ENCODE data around the gene STX3.
"Not testable (repeated sequence)": the region's sequence is repeated elsewhere in the genome, so short reads cannot be mapped to it uniquely, and the experiment has no call there.

STX3 gene

DNA sequence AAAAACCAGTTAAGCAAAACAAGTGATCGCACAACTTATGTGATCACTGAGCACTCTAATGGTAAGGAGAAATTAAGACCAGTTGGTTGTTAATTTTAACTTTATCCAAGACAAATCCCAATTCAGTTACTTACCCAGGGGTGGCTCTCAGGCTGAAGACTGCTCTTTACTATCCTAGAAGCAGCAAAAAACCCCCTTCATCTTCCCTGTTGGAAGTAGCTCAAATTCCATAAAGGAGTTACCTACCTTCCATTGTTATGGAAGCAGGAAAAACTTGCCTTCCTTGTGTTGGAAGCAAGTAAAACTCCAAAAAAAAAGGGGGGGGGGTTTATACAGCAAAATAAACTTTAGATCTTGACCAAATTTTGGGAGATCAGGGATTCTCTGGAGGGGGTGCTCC lies 60.6 kb downstream of the STX3 start:
- H3K4me3 ChIP-seq (ENCODE audit: low read length), result no peak overlapping the region
- no peak for TF ChIP-seq ZNF274 (IDR thresholded peaks at IDR 0.05; ENCODE audit: low read depth, low read length)

DNA sequence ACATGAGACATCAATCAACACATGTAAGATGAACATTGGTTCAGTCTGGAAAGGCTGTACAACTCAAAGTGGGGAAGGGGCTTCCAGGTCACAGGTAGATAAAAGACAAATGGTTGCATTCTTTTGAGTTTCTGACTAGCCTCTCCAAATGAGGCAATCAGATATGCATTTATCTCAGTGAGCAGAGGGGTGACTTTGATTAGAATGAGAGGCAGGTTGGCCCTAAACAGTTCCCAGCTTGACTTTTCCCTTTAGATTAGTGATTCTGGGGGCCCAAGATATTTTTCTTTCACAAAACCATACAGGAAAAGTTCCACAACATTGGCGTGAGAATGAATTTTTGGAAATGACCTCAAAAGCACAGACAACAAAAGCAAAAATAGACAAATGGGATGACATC lies 61.3 kb downstream of the STX3 start:
- not testable (repeated sequence) for H3K4me3 ChIP-seq (ENCODE audit: low read length)

- no peak overlapping the region for H3K4me3 ChIP-seq (ENCODE audit: low read length)
- TF ChIP-seq ZNF274 (IDR thresholded peaks at IDR 0.05; ENCODE audit: low read depth, low read length), result no peak
These were observed 63.4 kb downstream of the STX3 start for GRCh38 chr11:59818572-59818971.

DNA sequence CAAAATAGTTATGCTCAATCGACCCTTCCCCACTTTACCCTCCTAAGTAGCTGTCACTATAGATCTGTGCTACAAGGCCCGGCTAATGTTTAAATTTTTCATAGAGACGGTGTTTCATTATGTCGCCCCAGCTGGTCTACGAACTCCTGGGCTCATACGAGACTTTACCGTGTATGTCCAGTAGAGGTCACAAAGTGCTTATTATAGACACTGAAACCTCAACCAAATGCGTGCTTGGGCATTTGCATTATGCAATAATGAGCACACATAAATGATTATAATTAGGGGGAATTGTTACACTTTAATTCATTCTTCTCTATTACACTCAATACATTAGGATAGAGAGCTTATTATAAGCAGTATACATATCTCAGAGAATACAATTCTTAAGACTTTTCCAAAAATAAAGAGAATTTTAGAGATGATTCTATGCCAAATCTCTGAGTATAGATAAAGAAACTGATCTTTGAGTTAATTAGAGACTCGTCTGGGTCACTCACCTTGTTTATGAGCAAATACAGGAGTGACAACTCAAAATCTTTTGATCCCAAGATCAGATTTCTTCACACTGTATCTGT lies 67.9 kb downstream of the STX3 start:
- H3K4me3 ChIP-seq (ENCODE audit: low read length), result no peak overlapping the region
- TF ChIP-seq ZNF274 (IDR thresholded peaks at IDR 0.05; ENCODE audit: low read depth, low read length), result no peak

GRCh38 chr11:59829358-59829757 lies 74.2 kb downstream of the STX3 start:
- TF ChIP-seq ZNF274 (IDR thresholded peaks at IDR 0.05; ENCODE audit: low read depth, low read length), result no peak
- no peak overlapping the region for H3K4me3 ChIP-seq (ENCODE audit: low read length)

- no peak overlapping the region for H3K4me3 ChIP-seq (ENCODE audit: low read length)
- TF ChIP-seq ZNF274 (IDR thresholded peaks at IDR 0.05; ENCODE audit: low read depth, low read length), result no peak
These were observed 78.4 kb downstream of the STX3 start for GRCh38 chr11:59833602-59834001.

GRCh38 chr11:59839615-59840014 lies 84.4 kb downstream of the STX3 start:
- TF ChIP-seq ZNF274 (IDR thresholded peaks at IDR 0.05; ENCODE audit: low read depth, low read length), result no peak
- H3K4me3 ChIP-seq (ENCODE audit: low read length), result no peak overlapping the region

DNA sequence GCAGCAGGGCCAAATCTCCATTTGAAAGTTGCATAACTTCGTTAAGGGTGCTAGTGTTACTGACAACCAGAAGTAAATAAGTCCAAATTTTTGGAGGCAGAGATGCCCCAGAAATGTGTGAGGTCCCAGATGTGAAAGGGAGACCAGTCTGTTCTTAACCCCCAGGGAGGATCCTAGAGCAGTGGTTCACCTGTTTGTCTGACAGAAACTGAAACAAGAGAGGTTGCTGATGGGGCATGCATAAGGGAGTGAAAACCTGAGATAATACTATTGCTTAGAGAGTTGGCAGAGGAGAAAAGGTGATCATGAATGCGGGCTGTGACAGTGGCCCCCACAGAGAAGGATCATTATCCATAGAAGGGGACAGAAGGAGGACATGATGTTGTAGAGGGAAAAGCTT lies 86.3 kb downstream of the STX3 start:
- no peak overlapping the region for H3K4me3 ChIP-seq (ENCODE audit: low read length)
- TF ChIP-seq ZNF274 (IDR thresholded peaks at IDR 0.05; ENCODE audit: low read depth, low read length), result no peak

DNA sequence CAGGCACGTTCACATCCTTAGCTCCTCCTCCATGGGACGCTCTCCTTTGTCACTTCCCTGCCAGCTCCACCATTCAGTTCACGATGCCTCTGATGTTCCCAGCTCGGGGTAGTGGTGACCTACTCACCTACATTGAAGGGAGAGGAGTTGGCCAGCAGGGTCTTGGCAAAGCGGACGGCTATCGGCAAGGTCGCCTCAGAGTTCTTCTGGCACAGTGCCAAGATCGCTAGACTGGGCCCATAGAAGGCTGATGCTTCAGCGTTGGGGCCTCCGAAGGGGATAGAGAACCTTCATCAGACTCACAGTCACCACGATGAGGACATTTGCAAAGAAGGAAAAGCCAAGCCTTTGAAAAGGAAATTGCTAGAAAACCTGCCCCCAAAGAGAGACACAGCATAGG lies 87.1 kb downstream of the STX3 start:
- no peak overlapping the region for H3K4me3 ChIP-seq (ENCODE audit: low read length)
- no peak for TF ChIP-seq ZNF274 (IDR thresholded peaks at IDR 0.05; ENCODE audit: low read depth, low read length)

DNA sequence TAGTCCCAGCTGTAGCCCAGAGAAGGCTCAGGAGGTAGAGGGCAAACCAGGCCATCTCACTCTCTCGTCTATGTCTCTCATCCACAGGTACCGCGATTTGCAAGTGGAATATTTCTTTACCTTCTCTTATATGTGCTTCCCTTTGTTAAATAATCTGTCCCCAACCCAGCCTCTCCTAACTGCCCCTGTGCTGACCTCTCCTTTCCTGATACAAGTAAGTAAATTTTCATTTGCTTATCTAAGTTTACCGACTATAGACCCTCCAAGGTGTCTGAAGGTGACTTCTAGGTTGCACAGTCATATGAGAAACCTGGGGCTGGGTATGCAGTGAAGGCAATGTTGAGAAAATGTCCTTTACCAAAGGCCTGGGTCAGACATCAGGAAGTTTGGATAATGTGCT lies 90.2 kb downstream of the STX3 start, which contains the start of gene CBLIF:
Gene CBLIF (minus strand): TSS at position 101 of the 400 bp plus-strand sequence. CDS start 46 bp downstream, at position 55.
- no peak for TF ChIP-seq ZNF274 (IDR thresholded peaks at IDR 0.05; ENCODE audit: low read depth, low read length)
- H3K4me3 ChIP-seq (ENCODE audit: low read length), result no peak within 1 kb of the TSS

- no peak overlapping the region for H3K4me3 ChIP-seq (ENCODE audit: low read length)
- no peak for TF ChIP-seq ZNF274 (IDR thresholded peaks at IDR 0.05; ENCODE audit: low read depth, low read length)
These were observed 91.4 kb downstream of the STX3 start for GRCh38 chr11:59846556-59846955.

- TF ChIP-seq ZNF274 (IDR thresholded peaks at IDR 0.05; ENCODE audit: low read depth, low read length), result no peak
- no peak overlapping the region for H3K4me3 ChIP-seq (ENCODE audit: low read length)
These were observed 92.5 kb downstream of the STX3 start for GRCh38 chr11:59847626-59848025.

DNA sequence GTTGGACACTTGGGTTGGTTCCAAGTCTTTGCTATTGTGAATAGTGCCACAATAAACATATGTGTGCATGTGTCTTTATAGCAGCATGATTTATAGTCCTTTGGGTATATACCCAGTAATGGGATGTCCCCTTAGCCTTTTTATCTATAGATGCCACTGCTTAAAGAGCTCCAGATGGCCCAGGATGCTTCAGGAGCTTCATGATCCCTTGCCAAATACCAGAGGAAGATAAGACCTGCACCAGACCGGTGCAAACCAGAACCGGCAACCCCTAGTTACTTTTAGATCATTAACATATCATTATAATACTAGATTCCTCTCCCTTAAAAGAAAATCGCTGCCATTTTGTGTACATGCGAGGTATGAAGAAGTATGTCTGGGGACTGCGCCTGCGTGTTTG lies 93.3 kb downstream of the STX3 start:
- H3K4me3 ChIP-seq (ENCODE audit: low read length), result not testable (repeated sequence)

GRCh38 chr11:59849129-59849528 lies 94.0 kb downstream of the STX3 start:
- no peak overlapping the region for H3K4me3 ChIP-seq (ENCODE audit: low read length)
- TF ChIP-seq ZNF274 (IDR thresholded peaks at IDR 0.05; ENCODE audit: low read depth, low read length), result no peak

- H3K4me3 ChIP-seq (ENCODE audit: low read length), result not testable (repeated sequence)
These were observed 94.4 kb downstream of the STX3 start for GRCh38 chr11:59849551-59849950.

DNA sequence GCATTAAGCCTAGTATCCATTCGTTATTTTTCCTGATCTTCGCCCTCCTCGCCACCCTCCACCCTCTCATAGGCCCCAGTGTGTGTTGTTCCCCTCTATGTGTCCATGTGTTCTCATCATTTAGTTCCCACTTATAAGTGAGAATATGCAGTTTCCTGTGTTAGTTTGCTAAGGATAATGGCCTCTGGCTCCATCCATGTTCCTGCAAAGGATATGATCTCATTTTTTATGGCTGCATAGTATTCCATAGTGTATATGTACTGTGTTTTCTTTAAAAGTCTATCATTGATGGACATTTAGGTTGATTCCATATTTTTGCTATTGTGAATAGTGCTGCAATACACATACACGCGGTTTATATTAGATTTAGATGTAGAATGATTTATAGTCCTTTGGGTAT lies 96.2 kb downstream of the STX3 start:
- H3K4me3 ChIP-seq (ENCODE audit: low read length), result not testable (repeated sequence)

DNA sequence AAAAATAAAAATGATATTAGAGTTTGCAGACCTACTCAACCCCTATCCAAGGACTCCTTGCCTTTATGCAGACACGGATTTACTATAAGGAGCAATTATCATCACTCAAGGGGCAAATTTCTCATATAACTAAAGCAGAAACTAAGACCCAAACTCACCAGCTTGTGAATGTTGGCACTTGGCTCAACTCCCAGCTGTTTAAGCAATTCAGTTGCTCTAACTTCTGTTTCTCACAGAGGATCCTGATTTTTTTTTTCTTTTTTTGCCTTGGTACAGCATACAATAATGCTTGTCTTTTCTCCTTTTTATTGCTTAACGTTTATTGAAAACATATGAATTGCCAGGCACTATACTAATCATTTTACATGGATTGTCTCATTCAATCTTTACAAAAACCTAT lies 99.7 kb downstream of the STX3 start:
- no peak overlapping the region for H3K4me3 ChIP-seq (ENCODE audit: low read length)

More for the DNA sequence above, 99.7 kb downstream of the STX3 start:
- no peak for TF ChIP-seq ZNF274 (IDR thresholded peaks at IDR 0.05; ENCODE audit: low read depth, low read length)
